GM19025 (cell line): Measurements from ENCODE around the gene CFAP77.

ENCODE experiments used
- ATAC-seq: cut with Tn5 transposase; IDR thresholded peaks from one replicate; pipeline ENCODE4 v1.9.1; 2021; ENCODE audit warnings: mild to moderate bottlenecking, low read depth, moderate library complexity; ENCODE audit not compliant: unreplicated experiment

The CFAP77 gene

DNA sequence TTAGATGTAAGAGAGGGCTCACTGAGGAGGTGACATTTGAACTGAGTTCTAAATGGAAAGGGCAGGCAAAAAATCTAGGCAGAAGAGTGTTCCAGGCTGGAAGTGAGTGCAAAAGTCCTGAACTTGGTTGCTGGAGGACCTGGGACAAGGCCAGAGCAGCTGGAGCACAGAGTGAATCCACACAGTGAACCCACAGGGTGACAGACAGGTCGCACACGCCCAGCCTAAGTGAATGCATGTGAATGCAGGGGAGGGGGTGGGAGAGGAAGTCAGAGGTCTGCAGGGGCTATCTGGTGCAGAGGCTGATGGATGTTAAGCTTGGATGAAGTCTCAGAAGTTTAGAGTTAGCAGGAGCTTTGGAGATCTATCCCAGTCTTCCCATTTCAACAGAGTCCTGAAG, 2.8 kb upstream of the CFAP77 start:
- ATAC-seq = no peak

DNA sequence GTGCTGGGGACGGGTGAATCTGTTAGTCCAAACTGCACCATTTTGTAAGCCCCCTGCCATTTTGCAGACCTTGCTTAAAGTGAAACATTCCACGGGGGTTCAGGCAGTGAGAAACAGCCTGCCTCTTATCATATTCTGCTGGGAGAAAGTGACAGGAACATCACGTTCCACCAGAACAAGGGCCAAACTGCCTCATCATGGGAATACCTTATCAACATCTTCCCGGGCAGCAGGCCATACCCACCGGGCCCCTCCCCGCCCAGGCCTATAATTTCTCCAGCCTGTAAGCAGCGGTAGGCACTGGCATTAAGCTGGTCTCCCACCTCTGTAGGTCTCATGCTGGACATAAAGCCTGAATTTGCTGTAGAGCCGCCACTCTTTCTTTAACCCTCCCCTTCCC, 1.5 kb upstream of the CFAP77 start:
- ATAC-seq = no peak

DNA sequence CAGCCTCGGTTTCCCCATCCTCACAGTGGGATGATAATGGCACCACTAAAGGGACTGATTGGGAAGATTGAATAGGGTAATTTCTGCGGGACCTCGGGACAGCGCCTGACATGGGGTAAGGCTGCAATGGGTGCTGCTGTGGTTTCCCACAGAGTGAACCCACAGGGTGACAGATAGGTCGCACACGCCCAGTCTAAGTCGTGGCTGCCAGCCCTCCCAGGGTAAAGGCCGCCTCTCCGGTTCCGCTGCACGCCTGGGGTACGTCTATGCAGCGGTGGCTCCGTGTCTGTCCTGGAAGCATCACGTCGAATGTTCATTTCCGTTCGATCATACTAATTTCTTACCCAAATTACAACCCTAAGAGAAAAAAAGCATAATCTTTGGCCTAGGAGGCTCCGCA, 631 bp downstream of the CFAP77 start:
- ATAC-seq = no peak

DNA sequence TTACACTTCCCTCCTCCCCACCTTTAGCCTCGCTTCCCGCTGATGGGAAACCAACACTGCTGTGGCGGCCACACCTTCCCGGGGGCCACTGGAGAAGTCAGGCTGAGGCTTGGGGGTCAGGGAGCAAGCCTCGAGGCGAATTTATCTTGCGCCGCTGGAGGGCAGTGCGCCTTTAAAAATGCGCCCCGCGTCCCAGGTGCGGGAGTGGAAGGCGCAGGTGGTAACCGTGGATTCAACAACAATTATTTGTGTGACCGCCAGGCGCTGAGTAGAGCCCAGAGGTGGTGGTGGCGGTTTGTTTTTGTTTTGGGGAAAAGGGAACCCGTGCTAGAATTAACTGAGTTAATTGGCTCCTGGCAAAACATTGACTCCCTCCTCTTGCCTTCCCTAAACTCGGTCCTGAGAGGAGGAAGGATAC, 1.1 kb downstream of the CFAP77 start:
- ATAC-seq = no peak

DNA sequence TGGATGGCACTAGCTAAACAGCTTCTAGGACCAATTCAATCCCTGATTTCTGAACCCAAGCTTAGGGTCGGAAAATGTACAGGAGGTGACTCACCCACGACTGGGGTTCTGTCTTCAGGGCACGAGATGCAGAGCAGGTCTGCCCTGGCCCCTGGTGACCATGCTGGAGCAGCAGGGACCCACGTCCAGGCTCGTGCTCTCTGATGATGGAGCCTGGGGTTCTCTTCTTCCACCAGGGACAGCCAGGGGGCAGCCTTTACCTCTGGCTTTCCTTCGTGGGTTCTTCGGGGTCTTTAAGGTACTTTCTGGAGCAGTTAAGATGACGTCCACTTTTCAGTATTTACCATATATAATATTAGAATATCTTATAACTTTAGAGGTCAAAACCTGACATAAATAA, 2.1 kb downstream of the CFAP77 start:
- ATAC-seq = no peak

DNA sequence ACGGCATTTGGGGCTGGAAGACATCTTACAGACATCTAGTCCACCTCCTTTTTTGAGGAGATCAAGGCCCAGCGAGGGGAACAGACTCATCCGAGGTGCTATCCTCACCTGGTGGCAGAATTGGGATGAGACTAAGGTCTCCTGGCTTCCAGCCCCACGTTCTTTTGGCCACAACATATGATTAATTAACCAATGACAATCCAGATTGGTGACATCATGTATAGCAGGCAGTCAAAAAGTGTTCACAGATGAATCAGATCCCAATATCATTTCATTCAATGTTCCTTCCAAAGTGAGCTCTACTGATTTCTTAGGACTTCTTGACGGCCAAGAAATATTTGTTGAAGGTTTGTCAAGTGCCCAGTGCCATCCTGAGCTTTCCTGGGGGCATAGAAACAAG, 3.9 kb downstream of the CFAP77 start:
- ATAC-seq = no peak

DNA sequence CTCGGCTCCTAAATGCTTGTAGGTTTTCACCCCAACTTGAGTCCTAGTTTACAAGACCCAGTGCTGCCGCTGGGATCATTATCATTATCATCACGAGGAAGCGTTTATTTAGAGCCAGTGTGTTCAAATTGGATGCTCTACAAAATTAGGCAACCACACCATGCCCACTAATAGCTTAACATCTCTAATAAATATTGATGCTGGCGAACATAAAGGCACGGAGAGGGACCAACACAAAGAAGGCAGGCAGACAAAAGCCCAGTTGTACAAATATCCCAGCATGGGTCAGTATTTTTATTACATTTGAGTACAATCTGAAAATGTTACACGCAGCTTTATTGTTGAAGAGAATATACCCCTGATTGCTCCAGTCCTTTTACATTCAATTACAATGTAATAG, 4.7 kb downstream of the CFAP77 start:
- no peak for ATAC-seq

DNA sequence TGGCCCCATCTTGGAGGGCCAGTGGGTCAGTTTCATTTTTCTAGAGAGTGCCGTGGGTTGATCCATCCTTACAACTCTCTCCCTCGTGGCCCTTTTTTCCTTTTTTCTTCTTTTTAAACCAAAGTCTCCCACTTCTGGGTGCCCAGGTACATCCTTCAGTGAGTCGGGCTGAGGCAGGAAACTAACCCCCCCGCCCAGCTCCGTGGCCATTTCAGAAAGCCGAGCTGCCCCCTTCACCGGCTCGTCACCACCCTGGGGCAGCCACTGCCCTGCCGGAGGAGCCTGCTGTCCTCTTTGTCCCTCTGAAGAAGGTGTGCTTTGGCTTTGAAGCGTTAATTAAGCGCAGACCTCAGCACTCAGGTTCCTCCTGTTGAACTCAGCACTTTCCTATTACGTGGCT, 5.2 kb downstream of the CFAP77 start:
- ATAC-seq = no peak

DNA sequence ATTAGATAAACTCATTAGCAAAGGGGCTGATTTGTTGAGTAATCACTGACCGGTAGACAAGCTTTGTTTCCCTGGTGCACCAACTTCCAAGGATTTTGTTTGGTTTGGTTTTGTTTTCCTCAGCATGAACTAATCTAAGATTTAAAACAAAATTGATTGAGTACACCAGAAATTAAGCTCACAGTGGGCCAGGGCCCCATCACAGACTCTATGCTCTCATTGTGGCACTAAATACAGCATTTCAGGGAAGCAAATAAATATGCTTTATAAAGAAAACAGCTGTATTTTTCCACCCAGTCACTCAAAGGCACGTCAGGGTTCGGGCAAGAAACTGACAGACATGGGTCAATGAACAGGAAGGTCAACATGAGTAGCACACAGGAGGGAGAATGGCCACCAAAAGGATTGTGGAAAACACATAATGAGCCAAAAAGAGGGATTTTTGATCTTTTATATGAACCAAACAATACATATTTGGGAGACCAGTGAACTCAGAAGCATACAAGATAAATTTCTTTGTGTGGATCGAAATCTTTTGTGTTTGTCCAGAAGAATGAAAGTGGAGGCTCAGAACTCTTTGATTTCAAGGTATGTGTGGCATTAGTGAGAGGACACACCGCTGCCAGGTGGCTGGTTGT, 8.8 kb downstream of the CFAP77 start:
- ATAC-seq = no peak

DNA sequence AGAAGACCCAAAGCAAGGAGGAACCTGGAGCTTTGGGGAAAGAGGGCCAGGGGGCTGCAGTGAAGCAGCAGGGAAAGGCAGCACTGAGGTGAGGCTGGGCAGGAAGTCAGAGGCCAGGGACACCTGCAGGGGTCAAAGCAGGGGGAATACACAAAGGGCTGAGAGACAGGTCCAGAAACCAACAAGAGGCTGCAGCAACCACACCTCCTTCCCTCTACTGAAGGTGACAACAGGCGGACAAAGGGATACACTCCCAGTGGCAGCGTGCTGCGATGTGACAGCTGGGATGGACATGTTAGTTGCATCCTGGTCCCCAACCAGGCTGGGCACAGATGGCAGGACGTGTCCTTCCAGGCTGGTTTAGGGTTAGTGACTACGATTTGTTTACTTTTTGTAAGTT, 12.6 kb downstream of the CFAP77 start:
- no peak for ATAC-seq

DNA sequence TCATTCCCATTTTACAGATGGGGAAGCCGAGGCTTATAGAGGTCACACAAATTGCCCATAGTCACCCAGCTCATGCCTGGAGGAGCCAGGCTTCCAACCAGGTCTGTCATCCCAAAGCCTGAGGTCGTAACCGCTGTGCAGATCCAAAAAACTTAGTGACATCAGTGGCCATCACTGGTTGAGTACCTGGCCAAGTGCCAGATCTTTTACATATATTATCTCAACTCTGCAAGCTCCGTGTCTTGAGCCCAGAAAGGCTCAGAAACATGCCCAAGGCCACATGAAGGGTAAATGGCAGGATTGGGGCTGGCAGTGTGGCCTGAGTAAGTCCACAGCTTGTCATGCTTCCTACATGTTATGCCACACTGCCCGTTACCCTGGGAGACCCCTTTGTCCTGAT, 13.5 kb downstream of the CFAP77 start:
- ATAC-seq = no peak

DNA sequence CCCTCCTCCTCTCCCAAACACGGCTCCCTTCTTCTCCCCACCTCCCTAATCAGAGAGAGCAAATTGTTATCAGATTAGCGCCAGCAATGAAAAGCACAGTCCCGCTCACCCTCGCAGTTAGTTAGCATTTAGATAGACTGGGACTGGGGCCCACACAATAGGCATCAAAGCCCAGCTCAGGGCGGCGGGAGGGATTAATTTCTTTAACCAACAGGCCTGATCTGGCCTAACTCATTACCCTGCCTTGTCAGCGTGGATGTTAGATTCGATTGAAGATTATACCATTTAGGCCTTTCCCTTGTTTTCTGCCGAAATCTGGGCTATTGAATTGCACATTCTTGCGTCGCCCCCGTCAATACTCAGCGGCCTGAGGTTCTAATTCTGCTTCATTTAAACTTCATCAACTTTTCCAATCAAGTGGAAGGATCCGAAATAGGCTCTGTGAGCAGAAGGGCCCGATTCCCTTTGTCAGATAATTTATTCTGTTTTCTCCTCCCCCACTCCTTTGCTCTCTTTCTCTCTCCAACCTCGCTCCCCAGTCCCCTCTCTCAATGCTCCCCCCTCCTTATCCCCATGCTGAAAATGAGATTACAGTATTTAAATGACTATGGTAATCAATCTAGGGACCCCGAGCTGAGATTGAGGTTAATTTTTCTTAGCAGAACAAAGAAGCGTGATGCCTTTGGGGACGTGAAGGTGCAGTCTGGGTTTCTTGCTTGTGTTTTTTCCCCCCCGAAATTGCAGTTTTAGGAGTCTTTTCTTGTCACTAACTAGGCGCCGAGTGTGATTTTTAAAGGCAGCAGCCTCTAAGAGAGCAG, 15.1 kb downstream of the CFAP77 start:
- no peak for ATAC-seq

DNA sequence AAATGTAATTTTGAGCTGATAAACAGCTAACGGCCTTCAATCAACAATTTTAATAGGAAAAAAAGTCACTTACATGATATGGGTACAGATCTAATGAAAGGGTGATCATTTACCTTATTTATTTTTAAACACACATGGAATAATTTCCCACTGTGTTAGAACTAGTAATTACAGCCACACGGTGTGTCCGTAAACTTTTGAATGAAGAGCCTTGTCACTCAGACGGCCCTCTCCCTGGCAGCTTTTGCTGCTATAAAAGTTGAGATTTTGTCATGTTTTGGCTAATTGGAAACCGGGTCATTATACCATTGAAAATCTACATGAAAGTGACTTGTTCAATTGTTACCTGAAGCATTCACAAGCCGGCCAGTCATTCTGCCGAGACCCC, 15.7 kb downstream of the CFAP77 start:
- ATAC-seq = no peak

DNA sequence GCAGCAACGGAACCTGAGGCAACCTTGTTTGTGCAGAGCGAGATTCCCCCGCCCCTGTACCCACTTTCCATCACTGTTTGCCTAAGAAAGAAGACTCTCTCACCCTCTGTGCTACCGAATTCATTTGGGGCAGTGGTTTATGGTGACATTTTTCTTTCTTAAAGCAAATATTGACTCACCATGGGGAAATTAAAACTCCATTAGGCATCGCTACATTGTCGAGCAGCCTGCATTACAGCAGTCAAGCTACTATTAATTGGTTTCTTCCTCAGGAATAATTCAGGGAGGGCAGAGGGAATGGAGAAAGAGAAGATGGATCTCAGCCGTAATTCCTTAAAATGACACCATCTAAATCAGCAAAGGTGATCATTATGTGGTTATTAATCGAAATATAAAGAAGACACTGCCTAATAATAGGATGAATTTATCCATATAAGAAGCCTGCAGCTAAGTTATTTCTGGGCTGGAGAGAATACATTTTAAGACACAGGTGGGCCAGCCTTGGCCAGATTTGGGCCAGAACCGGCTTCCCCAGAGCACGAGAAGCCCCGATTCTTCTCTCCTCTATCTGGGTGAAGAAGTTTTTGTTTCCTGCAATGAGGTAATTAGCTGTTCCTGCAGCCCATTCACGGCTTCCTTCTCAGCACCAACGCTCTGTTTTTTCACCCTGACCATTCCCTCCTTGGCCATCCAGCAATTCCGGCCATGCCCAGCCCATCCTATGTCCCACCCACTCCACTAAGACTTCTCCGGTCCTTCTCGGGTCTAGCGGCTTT, 16.8 kb downstream of the CFAP77 start:
- no peak for ATAC-seq

DNA sequence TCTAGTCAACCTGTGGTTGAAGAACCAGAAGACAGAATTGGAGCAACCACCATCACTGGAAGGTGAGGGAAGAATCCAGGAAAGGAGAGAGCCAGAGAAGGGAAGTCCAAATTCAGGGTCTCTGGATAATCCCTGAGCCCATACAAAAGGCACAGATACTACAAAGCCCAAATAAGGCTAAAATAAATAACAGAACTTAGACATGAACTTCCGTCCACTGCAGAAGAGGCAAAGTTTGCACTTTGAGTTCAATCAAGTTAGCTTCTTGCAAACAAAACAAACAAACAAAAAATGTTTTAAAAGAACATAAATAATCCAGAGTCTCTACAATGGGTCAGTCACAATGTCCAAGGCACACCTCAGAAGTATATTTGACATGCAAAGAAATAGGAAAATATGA, 21.0 kb downstream of the CFAP77 start:
- ATAC-seq = no peak

DNA sequence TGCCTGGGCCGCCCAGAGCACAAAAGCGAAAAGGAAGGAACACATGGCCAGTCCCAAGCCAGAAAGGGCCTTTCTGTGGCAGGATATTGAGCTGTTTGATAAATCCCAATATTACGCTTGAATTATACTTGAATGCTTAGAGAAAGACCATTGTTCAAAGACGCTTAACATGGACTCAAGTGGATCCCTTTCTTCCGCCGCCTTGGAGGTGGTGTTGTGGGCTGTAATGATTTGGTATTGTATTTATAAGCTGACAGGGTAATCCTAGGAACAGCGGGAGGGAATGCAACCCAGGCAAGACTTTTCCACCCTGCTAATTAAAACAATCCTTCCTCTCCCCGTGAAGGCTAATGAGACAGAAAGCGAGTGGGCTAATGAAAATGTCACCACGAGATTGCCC, 24.9 kb downstream of the CFAP77 start:
- no peak for ATAC-seq

DNA sequence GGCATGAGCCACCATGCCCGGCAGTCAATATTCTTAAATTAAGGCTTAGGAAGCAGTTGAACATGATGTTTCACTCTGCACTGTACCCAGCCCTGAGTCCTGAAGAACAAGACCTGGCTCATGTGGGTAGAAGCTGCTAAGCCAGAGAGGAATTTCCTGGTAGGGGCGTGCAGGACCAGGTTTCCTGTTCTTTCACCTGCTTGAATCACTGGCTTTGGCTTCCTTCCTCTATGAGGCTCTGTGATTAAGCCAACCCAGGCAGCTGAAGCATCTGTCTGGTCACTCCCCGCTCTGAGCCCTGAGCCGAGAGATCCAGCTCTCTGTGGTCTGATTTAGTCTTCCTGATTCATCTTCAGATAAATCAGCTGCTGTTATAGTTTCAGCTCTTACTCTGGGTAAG, 29.1 kb downstream of the CFAP77 start:
- no peak for ATAC-seq

DNA sequence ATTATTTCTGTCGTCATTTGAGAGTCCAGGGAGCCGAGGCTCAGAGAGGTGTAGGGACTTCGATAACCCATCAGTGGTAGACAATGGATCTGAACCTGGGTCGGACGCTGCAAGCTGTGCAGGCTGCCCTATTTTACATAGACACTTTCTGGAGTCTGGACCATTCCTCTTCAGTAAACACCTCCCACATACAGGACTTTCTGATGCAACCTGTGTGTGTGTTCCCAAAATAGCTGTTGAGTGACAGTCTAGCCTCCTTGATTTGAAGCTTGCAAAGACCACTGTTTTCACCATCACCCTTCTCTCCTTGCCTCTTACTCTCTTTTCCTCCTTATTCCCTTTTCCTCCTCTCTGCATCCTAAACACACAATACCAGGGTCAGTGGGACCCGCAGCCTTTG, 30.7 kb downstream of the CFAP77 start:
- ATAC-seq = no peak

DNA sequence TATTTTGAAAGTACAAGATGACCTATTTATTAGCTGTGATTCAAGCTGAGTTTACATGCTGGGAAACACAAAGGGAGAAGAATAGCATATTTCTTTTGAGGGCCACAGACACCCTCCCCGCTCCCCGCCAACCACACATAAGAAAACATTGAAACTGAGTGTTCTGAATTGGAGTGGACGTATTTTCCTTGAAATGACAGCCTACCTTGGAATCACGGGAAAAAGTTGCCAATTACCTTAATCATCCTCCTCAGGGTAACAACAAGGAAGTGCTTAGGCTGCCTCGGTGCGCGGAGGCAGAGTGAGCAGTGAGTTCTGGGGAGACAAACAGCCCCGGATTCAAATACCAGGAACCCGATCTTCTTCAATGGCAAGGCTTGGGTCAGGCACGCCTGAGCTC, 31.4 kb downstream of the CFAP77 start:
- no peak for ATAC-seq

DNA sequence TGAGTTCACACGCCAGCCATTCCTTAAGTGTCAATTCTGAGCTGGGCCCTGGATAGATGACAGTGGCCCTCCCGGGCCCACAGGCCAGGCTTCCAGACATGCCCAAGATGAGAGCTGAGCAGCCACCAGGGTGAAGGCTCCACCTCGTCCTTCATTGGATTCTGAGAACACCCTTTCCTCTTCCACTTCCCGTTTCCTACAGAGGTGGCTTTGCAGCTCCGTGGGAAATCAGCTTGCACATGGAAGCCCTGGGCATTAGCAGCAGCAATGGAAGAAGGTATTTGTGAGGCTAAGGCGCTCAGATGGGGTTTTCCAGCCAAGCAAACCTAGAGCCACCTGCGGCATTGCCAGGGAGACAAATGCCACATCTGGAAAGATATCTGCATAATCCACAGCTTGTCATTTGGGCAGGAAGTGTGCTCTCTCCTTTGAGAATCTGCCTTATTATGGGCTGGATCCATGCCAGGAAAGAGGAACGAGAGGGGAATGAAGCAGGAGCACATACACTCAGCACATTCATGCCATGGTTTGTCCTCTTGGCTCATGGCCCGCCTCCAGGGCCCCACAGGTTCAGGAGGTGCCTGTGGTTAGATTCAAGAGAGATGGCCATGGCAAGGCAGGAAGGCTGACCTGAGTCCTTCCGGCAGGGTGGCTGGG, 34.1 kb downstream of the CFAP77 start:
- ATAC-seq = no peak

DNA sequence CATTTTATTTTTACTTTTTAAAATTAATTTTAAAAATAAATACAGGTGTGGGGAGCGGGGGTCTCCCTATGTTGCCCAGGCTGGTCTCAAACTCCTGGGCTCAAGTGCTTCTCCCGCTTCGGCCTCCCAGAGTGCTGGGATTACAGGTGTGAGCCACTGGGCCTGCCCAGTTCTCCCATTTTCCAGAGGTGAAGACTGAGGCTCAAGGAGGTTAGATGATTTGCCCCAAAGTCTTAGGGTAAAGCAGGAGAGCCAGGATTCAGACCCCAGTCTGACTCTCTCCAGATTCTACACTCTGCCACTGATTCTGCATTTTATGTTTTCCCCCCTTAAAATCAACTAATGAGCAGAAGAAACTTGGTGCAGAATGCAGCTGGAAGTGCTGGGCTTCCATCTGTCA, 36.9 kb downstream of the CFAP77 start:
- no peak for ATAC-seq
